ENCODE data around the gene PHF19.

PHF19 gene

GRCh38 chr9:120851449-120851848 lies 25.5 kb downstream of the PHF19 start:
- Histone ChIP-seq H3K27ac (ENCODE audit: poor library complexity, severe bottlenecking) (no peak overlapping the region), H3K36me3 (ENCODE audit: low read depth) (peaks cover 4% of the 10 kb centered on the region; the same call in 1 of the 2 replicates), H3K4me1 (ENCODE audit: insufficient read depth, poor library complexity, severe bottlenecking) (no peaks in the 10 kb centered on the region), H3K9me3 (ENCODE audit: severe bottlenecking) (no peaks in the 10 kb centered on the region), H3K4me3 (ENCODE audit: severe bottlenecking) (no peak overlapping the region), H3K27me3 (ENCODE audit: insufficient read depth, poor library complexity, severe bottlenecking) (no peaks in the 10 kb centered on the region)
- ATAC-seq (ENCODE audit: low read depth): 0 out of 3 replicates have a peak, but pooled peaks have one; percentile 15
- no peak for TF ChIP-seq CTCF (IDR thresholded peaks at IDR 0.05; ENCODE audit: poor library complexity, severe bottlenecking)
- no peak for DNase-seq (ENCODE audit: low spot score)

GRCh38 chr9:120850315-120850714 lies 26.7 kb downstream of the PHF19 start:
- no peaks in the 10 kb centered on the region for H3K9me3 ChIP-seq (ENCODE audit: severe bottlenecking)
- no peak overlapping the region for H3K27ac ChIP-seq (ENCODE audit: poor library complexity, severe bottlenecking)
- H3K27me3 ChIP-seq (ENCODE audit: insufficient read depth, poor library complexity, severe bottlenecking): no peaks in the 10 kb centered on the region
- H3K36me3 ChIP-seq (ENCODE audit: low read depth): peaks cover 4% of the 10 kb centered on the region; the same call in 1 of the 2 replicates
- DNase-seq (ENCODE audit: low spot score): no peak
- no peak for ATAC-seq (ENCODE audit: low read depth)
- no peaks in the 10 kb centered on the region for H3K4me1 ChIP-seq (ENCODE audit: insufficient read depth, poor library complexity, severe bottlenecking)
- H3K4me3 ChIP-seq (ENCODE audit: severe bottlenecking): no peak overlapping the region
- TF ChIP-seq CTCF (IDR thresholded peaks at IDR 0.05; ENCODE audit: poor library complexity, severe bottlenecking): no peak

- no peaks in the 10 kb centered on the region for H3K36me3 ChIP-seq (ENCODE audit: low read depth)
- H3K9me3 ChIP-seq (ENCODE audit: severe bottlenecking): no peaks in the 10 kb centered on the region
- DNase-seq (ENCODE audit: low spot score) (no peak), ATAC-seq (ENCODE audit: low read depth) (no peak)
- no peaks in the 10 kb centered on the region for H3K27me3 ChIP-seq (ENCODE audit: insufficient read depth, poor library complexity, severe bottlenecking)
- H3K27ac ChIP-seq (ENCODE audit: poor library complexity, severe bottlenecking): no peak overlapping the region
- peaks cover 3% of the 10 kb centered on the region for H3K4me1 ChIP-seq (ENCODE audit: insufficient read depth, poor library complexity, severe bottlenecking)
- H3K4me3 ChIP-seq (ENCODE audit: severe bottlenecking): no peak overlapping the region
- no peak for TF ChIP-seq CTCF (IDR thresholded peaks at IDR 0.05; ENCODE audit: poor library complexity, severe bottlenecking)
Measured at GRCh38 chr9:120846906-120847305, 30.1 kb downstream of the PHF19 start.

- Histone ChIP-seq H3K9me3 (ENCODE audit: severe bottlenecking) (no peaks in the 10 kb centered on the region), H3K4me1 (ENCODE audit: insufficient read depth, poor library complexity, severe bottlenecking) (peaks cover 3% of the 10 kb centered on the region), H3K4me3 (ENCODE audit: severe bottlenecking) (no peak overlapping the region), H3K27me3 (ENCODE audit: insufficient read depth, poor library complexity, severe bottlenecking) (no peaks in the 10 kb centered on the region), H3K27ac (ENCODE audit: poor library complexity, severe bottlenecking) (no peak overlapping the region), H3K36me3 (ENCODE audit: low read depth) (peaks cover 2% of the 10 kb centered on the region)
- ATAC-seq (ENCODE audit: low read depth) (no peak), DNase-seq (ENCODE audit: low spot score) (no peak)
- no peak for TF ChIP-seq CTCF (IDR thresholded peaks at IDR 0.05; ENCODE audit: poor library complexity, severe bottlenecking)
Measured at GRCh38 chr9:120846251-120846889, 30.6 kb downstream of the PHF19 start.

- Histone ChIP-seq H3K4me1 (ENCODE audit: insufficient read depth, poor library complexity, severe bottlenecking) (peaks cover 3% of the 10 kb centered on the region), H3K9me3 (ENCODE audit: severe bottlenecking) (no peaks in the 10 kb centered on the region), H3K27me3 (ENCODE audit: insufficient read depth, poor library complexity, severe bottlenecking) (no peaks in the 10 kb centered on the region), H3K36me3 (ENCODE audit: low read depth) (peaks cover 10% of the 10 kb centered on the region), H3K4me3 (ENCODE audit: severe bottlenecking) (no peak overlapping the region), H3K27ac (ENCODE audit: poor library complexity, severe bottlenecking) (no peak overlapping the region)
- ATAC-seq (ENCODE audit: low read depth): no peak
- no peak for DNase-seq (ENCODE audit: low spot score)
- TF ChIP-seq CTCF (IDR thresholded peaks at IDR 0.05; ENCODE audit: poor library complexity, severe bottlenecking): no peak
Measured at GRCh38 chr9:120845255-120845654, 31.7 kb downstream of the PHF19 start.
